Keratinocyte (primary cell): ENCODE data around the gene ADRA2C. TPM values are rescaled to one million over a fixed set of nuclear protein-coding genes. Genes with fewer than 3 reads are reported as not detected.

Experiments
- DNase-seq: peaks from one replicate; pipeline ENCODE4 v3.0.0-alpha.2; 2011; ENCODE audit warnings: low read depth, missing footprints, low spot score
- FAIRE-seq: peaks from 2 replicates; lab custom pipeline; 2011; peaks lifted over from hg19 to GRCh38; lab: Jason Lieb, UNC
- H2AFZ ChIP-seq: 2 replicates; pipeline ENCODE4 v1.6.0; 2012; ENCODE audit warnings: low read length, control low read depth, inconsistent platforms; ENCODE audit not compliant: control insufficient read depth
- H3K27ac ChIP-seq: 2 replicates; pipeline ENCODE4 v1.5.1; 2011; ENCODE audit warnings: low read length; ENCODE audit not compliant: control insufficient read depth, insufficient read depth
- H3K27me3 ChIP-seq: 3 replicates; pipeline ENCODE4 v1.6.0; 2011; ENCODE audit warnings: low read length; ENCODE audit not compliant: control insufficient read depth, insufficient read depth; ENCODE audit errors: extremely low read depth
- H3K36me3 ChIP-seq, 2 experiments: 2 replicates in 1 of 2; 3 replicates in 1 of 2; pipeline ENCODE4 v1.5.1; 2011; ENCODE audit warnings: low read length in 2 of 2, mild to moderate bottlenecking in 1 of 2; ENCODE audit not compliant: control insufficient read depth in 2 of 2, insufficient read depth in 2 of 2; ENCODE audit errors: extremely low read depth in 1 of 2
- H3K4me1 ChIP-seq: 3 replicates; pipeline ENCODE4 v1.5.1; 2011; ENCODE audit warnings: low read length; ENCODE audit not compliant: control insufficient read depth, insufficient read depth; ENCODE audit errors: extremely low read depth
- H3K4me2 ChIP-seq: 3 replicates; pipeline ENCODE4 v1.6.0; 2011; ENCODE audit warnings: low read depth, low read length; ENCODE audit not compliant: control insufficient read depth, insufficient read depth; ENCODE audit errors: extremely low read depth
- H3K4me3 ChIP-seq, 3 experiments: fragments of 200-600 bp in 1 of 3; sonication (generic) in 1 of 3; 2 replicates in 2 of 3; 3 replicates in 1 of 3; pipeline ENCODE4 v1.5.1; 2011 to 2016; ENCODE audit warnings: low read length in 3 of 3, mild to moderate bottlenecking in 3 of 3, control low read depth in 2 of 3, inconsistent platforms in 1 of 3, low read depth in 1 of 3, mixed read lengths in 1 of 3, mixed run types in 1 of 3, moderate library complexity in 1 of 3; ENCODE audit not compliant: control insufficient read depth in 2 of 3, insufficient read depth in 2 of 3; ENCODE audit errors: extremely low read depth in 1 of 3
- H3K79me2 ChIP-seq: 2 replicates; pipeline ENCODE4 v1.6.0; 2012; ENCODE audit warnings: low read length; ENCODE audit not compliant: control insufficient read depth, insufficient read depth
- H3K9ac ChIP-seq: 3 replicates; pipeline ENCODE4 v1.6.0; 2011; ENCODE audit warnings: low read length; ENCODE audit not compliant: control insufficient read depth, insufficient read depth; ENCODE audit errors: extremely low read depth
- H3K9me1 ChIP-seq: 3 replicates; pipeline ENCODE4 v1.6.0; 2011; ENCODE audit warnings: low read length; ENCODE audit not compliant: control insufficient read depth, insufficient read depth; ENCODE audit errors: extremely low read depth
- H3K9me3 ChIP-seq: 2 replicates; pipeline ENCODE4 v1.5.1; 2012; ENCODE audit warnings: low read depth, low read length; ENCODE audit not compliant: control insufficient read depth
- H4K20me1 ChIP-seq: 3 replicates; pipeline ENCODE4 v1.6.0; 2011; ENCODE audit warnings: low read length; ENCODE audit not compliant: control insufficient read depth, insufficient read depth; ENCODE audit errors: extremely low read depth
- EZH2 ChIP-seq: IDR thresholded peaks from one replicate; pipeline ENCODE4 v1.6.1; 2012; ENCODE audit warnings: inconsistent platforms, mild to moderate bottlenecking, low read length, moderate library complexity
- dilution Hi-C: fragments of 300-500 bp; cut with MboI; formaldehyde crosslinking; loops from one replicate; pipeline ENCODE4 v1.7.0; 2020; ENCODE audit warnings: low sequenced_read_pairs; ENCODE audit not compliant: extremely low pct_ligation_motif_present
- polyA plus RNA-seq, 5 experiments: library from polyadenylated mRNA; depleted of rRNA in 3 of 5; stranded (reverse) in 3 of 5; stranded (forward) in 1 of 5; unstranded in 1 of 5; fragments of >200 nt; gene quantifications; 1 replicate in 1 of 5; 2 replicates in 3 of 5; 3 replicates in 1 of 5; pipeline versions ENCODE4 v1.2.1 to v1.2.3, GENCODE V29; 2011 to 2012; ENCODE audit warnings: missing spikeins in 2 of 5, low read depth in 1 of 5, low replicate concordance in 1 of 5
- TF ChIP-seq, protein P1 (sequence below), 3 experiments: IDR thresholded peaks in 1 of 3; conservative IDR thresholded peaks in 1 of 3; optimal IDR thresholded peaks in 1 of 3; 2 replicates in 2 of 3; 3 replicates in 1 of 3; pipeline versions ENCODE3 to v1.5.1; 2011; ENCODE audit warnings: low read length in 3 of 3, mild to moderate bottlenecking in 3 of 3, moderate library complexity in 2 of 3, control low read depth in 1 of 3, inconsistent platforms in 1 of 3; ENCODE audit not compliant: insufficient read depth in 2 of 3; ENCODE audit errors: extremely low read depth in 1 of 3

ADRA2C gene
- polyA plus RNA-seq, 1 donor (not counting 4 experiments of a cell fraction or from before 2014, with no cell fraction given): 0.05 TPM

DNA sequence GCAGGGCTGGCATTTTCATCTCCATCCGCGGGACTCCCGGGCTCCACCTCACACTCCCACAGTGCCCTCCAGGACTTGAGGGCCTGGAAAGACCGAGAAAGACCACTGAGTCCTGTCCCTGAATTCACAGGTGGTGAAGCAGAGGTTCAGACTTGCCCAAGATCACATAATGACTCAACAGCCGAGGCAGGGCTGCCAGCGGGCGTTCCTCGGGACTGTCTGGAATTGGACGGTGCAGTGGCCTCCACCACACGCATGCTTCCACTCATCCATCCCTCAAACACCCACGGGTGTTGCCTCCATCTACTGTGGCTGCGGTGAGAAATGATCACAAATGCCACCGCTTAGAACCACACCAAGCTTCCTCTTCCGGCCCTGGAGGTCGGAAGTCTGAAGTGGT lies 6.9 kb upstream of the ADRA2C start:
- TF ChIP-seq, protein P1, sequence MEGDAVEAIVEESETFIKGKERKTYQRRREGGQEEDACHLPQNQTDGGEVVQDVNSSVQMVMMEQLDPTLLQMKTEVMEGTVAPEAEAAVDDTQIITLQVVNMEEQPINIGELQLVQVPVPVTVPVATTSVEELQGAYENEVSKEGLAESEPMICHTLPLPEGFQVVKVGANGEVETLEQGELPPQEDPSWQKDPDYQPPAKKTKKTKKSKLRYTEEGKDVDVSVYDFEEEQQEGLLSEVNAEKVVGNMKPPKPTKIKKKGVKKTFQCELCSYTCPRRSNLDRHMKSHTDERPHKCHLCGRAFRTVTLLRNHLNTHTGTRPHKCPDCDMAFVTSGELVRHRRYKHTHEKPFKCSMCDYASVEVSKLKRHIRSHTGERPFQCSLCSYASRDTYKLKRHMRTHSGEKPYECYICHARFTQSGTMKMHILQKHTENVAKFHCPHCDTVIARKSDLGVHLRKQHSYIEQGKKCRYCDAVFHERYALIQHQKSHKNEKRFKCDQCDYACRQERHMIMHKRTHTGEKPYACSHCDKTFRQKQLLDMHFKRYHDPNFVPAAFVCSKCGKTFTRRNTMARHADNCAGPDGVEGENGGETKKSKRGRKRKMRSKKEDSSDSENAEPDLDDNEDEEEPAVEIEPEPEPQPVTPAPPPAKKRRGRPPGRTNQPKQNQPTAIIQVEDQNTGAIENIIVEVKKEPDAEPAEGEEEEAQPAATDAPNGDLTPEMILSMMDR (optimal IDR thresholded peaks at IDR 0.05 in 1 of 3, IDR thresholded peaks at IDR 0.05 in 1 of 3, conservative IDR thresholded peaks at IDR 0.05 in 1 of 3; ENCODE audit: extremely low read depth in 1 of 3, insufficient read depth in 2 of 3, low read length in 3 of 3): no peak
- no peak for TF ChIP-seq EZH2
- Histone ChIP-seq H3K4me1 (no peaks in the 10 kb centered on the region), H3K4me2 (no peak overlapping the region), H3K27ac (no peak overlapping the region), H4K20me1 (no peaks in the 10 kb centered on the region), H2AFZ (no peak overlapping the region), H3K79me2 (no peaks in the 10 kb centered on the region), H3K9me3 (no peaks in the 10 kb centered on the region), H3K4me3 (no peak overlapping the region), H3K27me3 (peaks cover 3% of the 10 kb centered on the region), H3K9me1 (no peaks in the 10 kb centered on the region), H3K36me3 (no peaks in the 10 kb centered on the region), H3K9ac (no peak overlapping the region)
- no peak for FAIRE-seq
- dilution Hi-C loops: no loop called here
- no peak for DNase-seq

DNA sequence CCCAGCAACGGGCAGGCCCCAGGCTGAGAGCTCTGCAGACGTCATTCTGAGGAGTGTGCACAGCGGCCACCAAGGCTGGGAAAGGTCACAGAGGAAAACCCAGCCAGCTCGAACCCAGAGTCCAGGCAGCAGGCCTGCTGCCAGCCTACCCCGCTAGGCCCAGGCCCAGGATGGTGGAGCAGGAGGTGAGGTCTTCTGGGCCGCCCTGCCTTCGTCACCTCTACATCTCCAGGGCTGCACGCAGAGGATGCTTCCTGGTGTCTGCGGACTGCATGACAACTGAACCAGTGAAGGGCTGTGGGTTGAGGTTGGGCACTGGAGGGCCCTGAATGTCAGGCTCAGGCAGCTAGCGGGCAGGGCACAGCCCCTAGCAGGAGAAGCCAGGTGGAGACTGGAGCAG lies 5.8 kb upstream of the ADRA2C start:
- Histone ChIP-seq H3K9me3 (no peaks in the 10 kb centered on the region), H3K4me2 (no peak overlapping the region), H3K27me3 (peaks cover 13% of the 10 kb centered on the region), H4K20me1 (no peaks in the 10 kb centered on the region), H3K36me3 (no peaks in the 10 kb centered on the region), H2AFZ (no peak overlapping the region), H3K27ac (no peak overlapping the region), H3K4me3 (no peak overlapping the region), H3K4me1 (no peaks in the 10 kb centered on the region), H3K79me2 (no peaks in the 10 kb centered on the region), H3K9ac (no peak overlapping the region), H3K9me1 (no peaks in the 10 kb centered on the region)
- DNase-seq (no peak), FAIRE-seq (no peak)
- dilution Hi-C loops: no loop called here
- TF ChIP-seq EZH2: no peak
- TF ChIP-seq, protein P1 (optimal IDR thresholded peaks at IDR 0.05 in 1 of 3, IDR thresholded peaks at IDR 0.05 in 1 of 3, conservative IDR thresholded peaks at IDR 0.05 in 1 of 3; ENCODE audit: extremely low read depth in 1 of 3, insufficient read depth in 2 of 3, low read length in 3 of 3): no peak
